GM12872 (cell line): ENCODE measurements around the gene PRM2.

ENCODE experiments used
- CTCF ChIP-seq: IDR thresholded peaks from 3 replicates; pipeline ENCODE4 v1.5.1; 2011; ENCODE audit warnings: low read depth, mild to moderate bottlenecking, low read length, moderate library complexity; ENCODE audit not compliant: insufficient read depth

Gene PRM2

GRCh38 chr16:11306381-11306780 is 30.1 kb upstream of the PRM2 start:
- TF ChIP-seq CTCF: no peak

- TF ChIP-seq CTCF: no peak
Measured at GRCh38 chr16:11303405-11304138, 27.3 kb upstream of the PRM2 start.

GRCh38 chr16:11302977-11303376 is 26.7 kb upstream of the PRM2 start:
- no peak for TF ChIP-seq CTCF

GRCh38 chr16:11301645-11302501 is 25.6 kb upstream of the PRM2 start:
- no peak for TF ChIP-seq CTCF

- no peak for TF ChIP-seq CTCF
Measured at GRCh38 chr16:11300560-11300892, 24.2 kb upstream of the PRM2 start.

- no peak for TF ChIP-seq CTCF
Measured at GRCh38 chr16:11299865-11300559, 23.7 kb upstream of the PRM2 start.
